ENCODE measurements around the gene PDZRN4. TPM values are rescaled to one million over a fixed set of nuclear protein-coding genes. Genes with fewer than 3 reads are reported as not detected.

The PDZRN4 gene
- total RNA-seq, 2 donors from 2014 or later = 0.52 to 0.99 TPM

GRCh38 chr12:41418586-41418985 is 230.5 kb downstream of the PDZRN4 start:
- WGBS, 2 donors = 41 to 56% methylated on average over 3 of the region's 3 CpGs
- no peaks in the 10 kb centered on the region for H3K36me3 ChIP-seq (replicated peaks in 1 of 2; ENCODE audit: insufficient read depth in 1 of 2, low read depth in 2 of 2)
- no peak overlapping the region for H3K4me3 ChIP-seq
- TF ChIP-seq CTCF (IDR thresholded peaks at IDR 0.05) (no peak), POLR2A (IDR thresholded peaks at IDR 0.05) (no peak)
- no peaks in the 10 kb centered on the region for H3K27me3 ChIP-seq
- DNase-seq = no peak
- intact Hi-C loops (cut with DNase I) = no loop called here
- no peaks in the 10 kb centered on the region for H3K4me1 ChIP-seq
- ATAC-seq = no peak
- H3K9me3 ChIP-seq = no peaks in the 10 kb centered on the region
- no peak overlapping the region for H3K27ac ChIP-seq

- ATAC-seq = no peak
- no peak for DNase-seq
- H3K27me3 ChIP-seq = no peaks in the 10 kb centered on the region
- 47 to 59% methylated on average over 4 of the region's 4 CpGs for WGBS, 2 donors
- no peak overlapping the region for H3K27ac ChIP-seq
- TF ChIP-seq POLR2A (IDR thresholded peaks at IDR 0.05) = no peak
- no peak for TF ChIP-seq CTCF (IDR thresholded peaks at IDR 0.05)
- H3K4me1 ChIP-seq = no peaks in the 10 kb centered on the region
- H3K36me3 ChIP-seq (replicated peaks in 1 of 2; ENCODE audit: insufficient read depth in 1 of 2, low read depth in 2 of 2) = no peaks in the 10 kb centered on the region
- no peaks in the 10 kb centered on the region for H3K9me3 ChIP-seq
- H3K4me3 ChIP-seq = no peak overlapping the region
- intact Hi-C loops (cut with DNase I) = no loop called here
These were observed 231.2 kb downstream of the PDZRN4 start for GRCh38 chr12:41419131-41419893.

- intact Hi-C loops (cut with DNase I) = no loop called here
- H3K4me3 ChIP-seq = no peak overlapping the region
These were observed 236.5 kb downstream of the PDZRN4 start for GRCh38 chr12:41424651-41425050.

GRCh38 chr12:41433460-41433859 is 245.3 kb downstream of the PDZRN4 start:
- no peaks in the 10 kb centered on the region for H3K4me1 ChIP-seq
- no peaks in the 10 kb centered on the region for H3K27me3 ChIP-seq
- ATAC-seq (no peak), DNase-seq (no peak)
- no peaks in the 10 kb centered on the region for H3K9me3 ChIP-seq
- H3K36me3 ChIP-seq (replicated peaks in 1 of 2; ENCODE audit: insufficient read depth in 1 of 2, low read depth in 2 of 2) = no peaks in the 10 kb centered on the region
- H3K4me3 ChIP-seq = no peak overlapping the region
- intact Hi-C loops (cut with DNase I) = no loop called here
- 69% methylated on average over 5 of the region's 5 CpGs for WGBS, 2 donors
- H3K27ac ChIP-seq = no peak overlapping the region
- TF ChIP-seq CTCF (IDR thresholded peaks at IDR 0.05) (no peak), POLR2A (IDR thresholded peaks at IDR 0.05) (no peak)

More at GRCh38 chr12:41424651-41425050, 236.5 kb downstream of the PDZRN4 start:
- Histone ChIP-seq H3K36me3 (replicated peaks in 1 of 2; ENCODE audit: insufficient read depth in 1 of 2, low read depth in 2 of 2) (no peaks in the 10 kb centered on the region), H3K4me1 (no peaks in the 10 kb centered on the region), H3K27ac (no peak overlapping the region), H3K9me3 (no peaks in the 10 kb centered on the region), H3K27me3 (no peaks in the 10 kb centered on the region)
- WGBS, 2 donors = 83 to 85% methylated on average over 1 of the region's 1 CpG
- no peak for TF ChIP-seq CTCF (IDR thresholded peaks at IDR 0.05)
- no peak for TF ChIP-seq POLR2A (IDR thresholded peaks at IDR 0.05)
- ATAC-seq (no peak), DNase-seq (no peak)

GRCh38 chr12:41436076-41436475 is 248.0 kb downstream of the PDZRN4 start:
- no peak for DNase-seq
- no peak for TF ChIP-seq POLR2A (IDR thresholded peaks at IDR 0.05)
- no peak for TF ChIP-seq CTCF (IDR thresholded peaks at IDR 0.05)
- Histone ChIP-seq H3K4me3 (no peak overlapping the region), H3K9me3 (no peaks in the 10 kb centered on the region), H3K27me3 (no peaks in the 10 kb centered on the region), H3K36me3 (replicated peaks in 1 of 2; ENCODE audit: insufficient read depth in 1 of 2, low read depth in 2 of 2) (no peaks in the 10 kb centered on the region), H3K27ac (no peak overlapping the region), H3K4me1 (no peaks in the 10 kb centered on the region)
- intact Hi-C loops (cut with DNase I) = no loop called here
- ATAC-seq = no peak
- WGBS, 2 donors = 30 to 40% methylated on average over 4 of the region's 4 CpGs
